Measurements from ENCODE around the gene PPP1R3D.

- TF ChIP-seq CTCF (IDR thresholded peaks at IDR 0.05) (peak; percentile 29), EZH2 (IDR thresholded peaks at IDR 0.05) (no peak)
These were observed 45.8 kb upstream of the PPP1R3D start for GRCh38 chr20:59985864-59986263.
